Caco-2 (cell line): ENCODE results near the gene ENAH. TPM values are rescaled to one million over a fixed set of nuclear protein-coding genes. Genes with fewer than 3 reads are reported as not detected.

Source experiments
- BruUV-seq: library from RNA; stranded (reverse); fragments of 400-500 nt; replicated peaks from 2 replicates; lab custom pipeline; 2021; lab: Mats Ljungman, UMichigan
- CTCF ChIA-PET: fragments of 300-600 bp; sonication (Branson Sonifier 250); formaldehyde crosslinking; loops from one replicate; lab custom pipeline; 2022; ENCODE audit warnings: antibody characterized with exemption; lab: Charles Lee
- POLR2A ChIA-PET: fragments of 300-600 bp; sonication (Branson Sonifier 250); formaldehyde crosslinking; loops from one replicate; lab custom pipeline; 2022; ENCODE audit warnings: antibody characterized with exemption; lab: Charles Lee
- DNase-seq, 2 experiments: peaks; one replicate each; pipeline versions ENCODE4 v3.0.0 to v3.0.0-alpha.2; 2020 to 2022
- H3K27me3 ChIP-seq: replicated peaks from 2 replicates; pipeline ENCODE4 v1.6.0; 2011; ENCODE audit warnings: low read length; ENCODE audit not compliant: control insufficient read depth, insufficient read depth
- H3K36me3 ChIP-seq: 2 replicates; pipeline ENCODE4 v1.5.1; 2011; ENCODE audit warnings: low read length; ENCODE audit not compliant: control insufficient read depth, insufficient read depth
- H3K4me1 ChIP-seq: fragments of 250-450 bp; sonication (Bioruptor Pico); 2 replicates; pipeline ENCODE4 v1.5.1; 2020; ENCODE audit warnings: mild to moderate bottlenecking
- H3K4me3 ChIP-seq: 2 replicates; pipeline ENCODE4 v1.5.1; 2011; ENCODE audit warnings: low read depth, mild to moderate bottlenecking, control low read depth, low read length
- H3K9me3 ChIP-seq: fragments of 250-450 bp; sonication (Bioruptor Pico); 2 replicates; pipeline ENCODE4 v1.5.1; 2020; ENCODE audit warnings: mild to moderate bottlenecking, moderate library complexity
- H3K27ac Mint-ChIP-seq: one replicate; pipeline ENCODE4 v1.8.0; 2022; ENCODE audit warnings: mixed read lengths; ENCODE audit not compliant: unreplicated experiment
- H3K27me3 Mint-ChIP-seq: one replicate; pipeline ENCODE4 v1.8.0; 2022; ENCODE audit warnings: mixed read lengths; ENCODE audit not compliant: insufficient read depth, unreplicated experiment
- H3K36me3 Mint-ChIP-seq: one replicate; pipeline ENCODE4 v1.8.0; 2022; ENCODE audit warnings: mild to moderate bottlenecking, mixed read lengths; ENCODE audit not compliant: insufficient read depth, unreplicated experiment
- H3K4me1 Mint-ChIP-seq: one replicate; pipeline ENCODE4 v1.8.0; 2022; ENCODE audit warnings: low read depth, mixed read lengths; ENCODE audit not compliant: unreplicated experiment
- H3K4me3 Mint-ChIP-seq: one replicate; pipeline ENCODE4 v1.8.0; 2022; ENCODE audit warnings: mild to moderate bottlenecking, moderate library complexity, mixed read lengths; ENCODE audit not compliant: unreplicated experiment
- H3K9me3 Mint-ChIP-seq: one replicate; pipeline ENCODE4 v1.8.0; 2022; ENCODE audit warnings: mixed read lengths; ENCODE audit not compliant: unreplicated experiment
- CTCF ChIP-seq, 2 experiments: fragments of 200-600 bp in 1 of 2; IDR thresholded peaks; 1 replicate in 1 of 2; 2 replicates in 1 of 2; pipeline versions ENCODE4 v1.5.1 to v1.8.0; 2011 to 2022; ENCODE audit warnings: antibody characterized with exemption in 1 of 2, control low read depth in 1 of 2, inconsistent platforms in 1 of 2, low read depth in 1 of 2, low read length in 1 of 2, mild to moderate bottlenecking in 1 of 2, moderate library complexity in 1 of 2; ENCODE audit not compliant: insufficient read depth in 1 of 2, severe bottlenecking in 1 of 2, unreplicated experiment in 1 of 2
- intact Hi-C: fragments of 100-400 bp; cut with micrococcal nuclease; formaldehyde crosslinking; loops from one replicate; pipeline ENCODE4 v1.10.0; 2022; ENCODE audit not compliant: unreplicated experiment
- total RNA-seq: library from RNA; stranded (reverse); gene quantifications from 2 replicates; pipeline ENCODE4 v1.2.3, GENCODE V29; 2022

ENAH gene
- total RNA-seq, 1 experiment from 2014 or later: 78.0 TPM

GRCh38 chr1:225544924-225545323 is 108.0 kb downstream of the ENAH start:
- Histone ChIP-seq H3K27me3 (no peaks in the 10 kb centered on the region), H3K36me3 (no peaks in the 10 kb centered on the region; the same call in 1 of the 2 replicates), H3K4me3 (no peak overlapping the region), H3K9me3 (no peaks in the 10 kb centered on the region), H3K4me1 (peaks cover 3% of the 10 kb centered on the region; the same call in 1 of the 2 replicates)
- Mint-ChIP-seq H3K36me3 (no peaks in the 10 kb centered on the region), H3K27ac (no peak overlapping the region), H3K4me1 (peaks cover 11% of the 10 kb centered on the region), H3K4me3 (no peak overlapping the region), H3K9me3 (no peaks in the 10 kb centered on the region), H3K27me3 (no peaks in the 10 kb centered on the region)
- DNase-seq: no peak
- intact Hi-C loops: no loop called here
- CTCF ChIA-PET: no interaction called here
- no TSS peak for BruUV-seq
- POLR2A ChIA-PET: no interaction called here
- no peak for TF ChIP-seq CTCF (IDR thresholded peaks at IDR 0.05; ENCODE audit: insufficient read depth in 1 of 2, low read depth in 1 of 2, low read length in 1 of 2, severe bottlenecking in 1 of 2, unreplicated experiment in 1 of 2)

DNA sequence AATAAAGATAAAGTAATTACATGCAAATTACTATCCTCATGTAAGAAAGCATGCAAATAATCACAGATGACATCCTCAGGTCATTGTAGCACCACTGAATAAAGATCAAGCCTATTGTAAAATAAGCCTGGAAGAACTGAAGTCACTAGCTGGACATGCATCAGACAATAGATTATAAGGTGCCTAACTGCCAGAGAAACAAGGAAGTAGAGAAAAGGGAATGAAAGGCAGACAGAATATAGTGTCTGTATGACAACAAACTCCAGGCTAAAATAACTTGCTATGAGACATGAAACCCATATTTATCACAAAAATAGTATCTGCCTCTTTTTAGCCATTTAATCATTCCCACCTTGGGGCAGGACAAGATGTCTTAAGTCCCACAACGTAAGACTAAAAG is 108.7 kb downstream of the ENAH start:
- no peaks in the 10 kb centered on the region for H3K27me3 Mint-ChIP-seq
- no peak overlapping the region for H3K4me3 Mint-ChIP-seq
- H3K4me1 ChIP-seq: peaks cover 3% of the 10 kb centered on the region; the same call in 1 of the 2 replicates
- no peaks in the 10 kb centered on the region for H3K9me3 ChIP-seq
- no peaks in the 10 kb centered on the region for H3K27me3 ChIP-seq
- ChIA-PET POLR2A (no interaction called here), CTCF (no interaction called here)
- intact Hi-C loops: no loop called here
- peaks cover 17% of the 10 kb centered on the region for H3K4me1 Mint-ChIP-seq
- no peaks in the 10 kb centered on the region for H3K9me3 Mint-ChIP-seq
- DNase-seq: no peak
- no peaks in the 10 kb centered on the region for H3K36me3 Mint-ChIP-seq
- H3K27ac Mint-ChIP-seq: no peak overlapping the region
- BruUV-seq: no TSS peak
- no peak for TF ChIP-seq CTCF (IDR thresholded peaks at IDR 0.05; ENCODE audit: insufficient read depth in 1 of 2, low read depth in 1 of 2, low read length in 1 of 2, severe bottlenecking in 1 of 2, unreplicated experiment in 1 of 2)
- no peak overlapping the region for H3K4me3 ChIP-seq
- H3K36me3 ChIP-seq: no peaks in the 10 kb centered on the region; the same call in 1 of the 2 replicates

GRCh38 chr1:225543350-225543749 is 109.6 kb downstream of the ENAH start:
- H3K9me3 ChIP-seq: no peaks in the 10 kb centered on the region
- H3K27me3 ChIP-seq: no peaks in the 10 kb centered on the region
- H3K36me3 Mint-ChIP-seq: no peaks in the 10 kb centered on the region
- no peak for TF ChIP-seq CTCF (IDR thresholded peaks at IDR 0.05; ENCODE audit: insufficient read depth in 1 of 2, low read depth in 1 of 2, low read length in 1 of 2, severe bottlenecking in 1 of 2, unreplicated experiment in 1 of 2)
- intact Hi-C loops: no loop called here
- H3K27me3 Mint-ChIP-seq: no peaks in the 10 kb centered on the region
- CTCF ChIA-PET: interaction anchor here (0.6 kb wide), 1 partner anchor 94 kb away, joined by 4 read pairs; no protein-coding TSS in a partner anchor
- no peaks in the 10 kb centered on the region for H3K9me3 Mint-ChIP-seq
- H3K4me3 ChIP-seq: no peak overlapping the region
- peaks cover 3% of the 10 kb centered on the region; the same call in 1 of the 2 replicates for H3K4me1 ChIP-seq
- no peaks in the 10 kb centered on the region for H3K36me3 ChIP-seq
- DNase-seq: no peak
- no TSS peak for BruUV-seq
- no peak overlapping the region for H3K27ac Mint-ChIP-seq
- H3K4me1 Mint-ChIP-seq: peaks cover 18% of the 10 kb centered on the region
- POLR2A ChIA-PET: no interaction called here
- no peak overlapping the region for H3K4me3 Mint-ChIP-seq
